HG02981 (cell line): Measurements from ENCODE around the gene THSD7B.
"Not testable (repeated sequence)": the region's sequence is repeated elsewhere in the genome, so short reads cannot be mapped to it uniquely, and the experiment has no call there.

ENCODE experiments used
- ATAC-seq: cut with Tn5 transposase; IDR thresholded peaks from one replicate; pipeline ENCODE4 v1.9.1; 2021; ENCODE audit warnings: mild to moderate bottlenecking, moderate library complexity; ENCODE audit not compliant: unreplicated experiment

The THSD7B gene

GRCh38 chr2:137021763-137022162 lies 256.4 kb downstream of the THSD7B start:
- no peak for ATAC-seq

- ATAC-seq = no peak
Observed at GRCh38 chr2:137023205-137023604, 257.9 kb downstream of the THSD7B start.

- ATAC-seq = no peak
Observed at GRCh38 chr2:137031731-137032130, 266.4 kb downstream of the THSD7B start.

- ATAC-seq = no peak
Observed at GRCh38 chr2:137036619-137037018, 271.3 kb downstream of the THSD7B start.

- ATAC-seq = no peak
Observed at GRCh38 chr2:137039482-137040152, 274.3 kb downstream of the THSD7B start.

GRCh38 chr2:137047369-137047768 lies 282.0 kb downstream of the THSD7B start:
- ATAC-seq = no peak

- ATAC-seq = no peak
Observed at GRCh38 chr2:137048455-137048854, 283.1 kb downstream of the THSD7B start.

- no peak for ATAC-seq
Observed at GRCh38 chr2:137049518-137049917, 284.2 kb downstream of the THSD7B start.

- ATAC-seq = no peak
Observed at GRCh38 chr2:137050949-137051348, 285.6 kb downstream of the THSD7B start.

GRCh38 chr2:137051778-137052398 lies 286.5 kb downstream of the THSD7B start:
- ATAC-seq = no peak

GRCh38 chr2:137056704-137057103 lies 291.4 kb downstream of the THSD7B start:
- ATAC-seq = no peak

GRCh38 chr2:137076111-137076765 lies 310.9 kb downstream of the THSD7B start:
- ATAC-seq = not testable (repeated sequence)

GRCh38 chr2:137091704-137092103 lies 326.4 kb downstream of the THSD7B start:
- no peak for ATAC-seq

GRCh38 chr2:137093116-137093515 lies 327.8 kb downstream of the THSD7B start:
- no peak for ATAC-seq

- ATAC-seq = no peak
Observed at GRCh38 chr2:137096187-137096586, 330.8 kb downstream of the THSD7B start.

- ATAC-seq = no peak
Observed at GRCh38 chr2:137096693-137097092, 331.3 kb downstream of the THSD7B start.

- not testable (repeated sequence) for ATAC-seq
Observed at GRCh38 chr2:137101814-137102213, 336.5 kb downstream of the THSD7B start.

GRCh38 chr2:137107904-137108303 lies 342.6 kb downstream of the THSD7B start:
- no peak for ATAC-seq

- no peak for ATAC-seq
Observed at GRCh38 chr2:137111896-137112295, 346.6 kb downstream of the THSD7B start.

GRCh38 chr2:137115081-137115794 lies 349.9 kb downstream of the THSD7B start:
- ATAC-seq = no peak

GRCh38 chr2:137115795-137116089 lies 350.4 kb downstream of the THSD7B start:
- no peak for ATAC-seq

- ATAC-seq = no peak
Observed at GRCh38 chr2:137117385-137117784, 352.0 kb downstream of the THSD7B start.
